ENCODE measurements around the gene FBXO31. TPM values are rescaled to one million over a fixed set of nuclear protein-coding genes. Genes with fewer than 3 reads are reported as not detected.
A peak's percentile ranks its signal among the peaks of the same experiment; 100 is the strongest.

Gene FBXO31
- total and polyA plus RNA-seq, 12 donors = 19.2 to 106 (median 65.9) TPM

DNA sequence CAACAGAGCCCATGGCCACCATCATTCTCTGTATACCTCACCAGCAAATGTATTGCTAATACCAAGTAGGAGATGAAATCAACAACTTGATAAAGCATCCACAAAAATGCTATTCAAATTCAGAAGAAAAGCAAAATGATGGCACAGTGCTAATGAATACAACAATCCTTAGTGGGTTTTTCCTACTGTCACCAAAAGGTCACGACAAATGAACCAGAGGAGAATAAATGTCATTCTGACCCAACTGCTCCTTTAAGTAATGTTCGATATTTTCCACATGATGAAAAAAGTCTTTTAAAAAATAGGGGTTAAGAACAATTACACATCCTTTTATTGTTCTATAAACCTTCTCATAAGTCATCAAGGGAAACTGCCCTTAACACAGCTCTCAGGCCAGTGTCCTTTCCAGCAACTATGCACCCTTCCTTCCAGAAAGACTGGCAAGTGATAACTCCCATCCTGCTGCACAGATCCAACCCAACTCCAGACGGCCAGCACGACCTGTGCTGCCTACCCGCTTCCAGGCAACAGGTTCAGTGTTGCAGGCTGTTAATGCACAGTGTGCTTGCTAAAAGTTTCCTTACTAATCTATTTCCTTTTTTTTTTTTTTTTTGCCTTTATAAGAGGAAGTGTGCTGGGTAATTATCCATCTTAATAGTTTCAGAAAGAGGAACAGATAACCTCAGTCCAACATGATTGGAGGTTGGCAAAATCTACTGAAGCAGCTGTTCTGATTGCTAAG, 15.4 kb downstream of the FBXO31 start:
- DNase-seq = peak in 1 of 7 donors; percentile 69
- H3K4me1 ChIP-seq (replicated peaks in 1 of 2) = peaks cover 22 to 54% of the 10 kb centered on the region in 2 donors
- peak overlapping the region in 2 of 5 donors; percentile 40 to 64 for H3K27ac ChIP-seq
- WGBS, 4 donors = 35 to 51% (median 41%) methylated on average over 5 of the region's 5 CpGs
- H3K27me3 ChIP-seq = no peaks in the 10 kb centered on the region
- TF ChIP-seq, protein P1, sequence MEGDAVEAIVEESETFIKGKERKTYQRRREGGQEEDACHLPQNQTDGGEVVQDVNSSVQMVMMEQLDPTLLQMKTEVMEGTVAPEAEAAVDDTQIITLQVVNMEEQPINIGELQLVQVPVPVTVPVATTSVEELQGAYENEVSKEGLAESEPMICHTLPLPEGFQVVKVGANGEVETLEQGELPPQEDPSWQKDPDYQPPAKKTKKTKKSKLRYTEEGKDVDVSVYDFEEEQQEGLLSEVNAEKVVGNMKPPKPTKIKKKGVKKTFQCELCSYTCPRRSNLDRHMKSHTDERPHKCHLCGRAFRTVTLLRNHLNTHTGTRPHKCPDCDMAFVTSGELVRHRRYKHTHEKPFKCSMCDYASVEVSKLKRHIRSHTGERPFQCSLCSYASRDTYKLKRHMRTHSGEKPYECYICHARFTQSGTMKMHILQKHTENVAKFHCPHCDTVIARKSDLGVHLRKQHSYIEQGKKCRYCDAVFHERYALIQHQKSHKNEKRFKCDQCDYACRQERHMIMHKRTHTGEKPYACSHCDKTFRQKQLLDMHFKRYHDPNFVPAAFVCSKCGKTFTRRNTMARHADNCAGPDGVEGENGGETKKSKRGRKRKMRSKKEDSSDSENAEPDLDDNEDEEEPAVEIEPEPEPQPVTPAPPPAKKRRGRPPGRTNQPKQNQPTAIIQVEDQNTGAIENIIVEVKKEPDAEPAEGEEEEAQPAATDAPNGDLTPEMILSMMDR (IDR thresholded peaks at IDR 0.05) = no peak
- TF ChIP-seq POLR2A (IDR thresholded peaks at IDR 0.05) = no peak
- intact Hi-C loops (cut with DNase I) = no loop called here
- H3K4me3 ChIP-seq = no peak overlapping the region
- no peaks in the 10 kb centered on the region for H3K36me3 ChIP-seq (replicated peaks in 1 of 2)
- H3K9me3 ChIP-seq (replicated peaks in 1 of 3) = no peaks in the 10 kb centered on the region

DNA sequence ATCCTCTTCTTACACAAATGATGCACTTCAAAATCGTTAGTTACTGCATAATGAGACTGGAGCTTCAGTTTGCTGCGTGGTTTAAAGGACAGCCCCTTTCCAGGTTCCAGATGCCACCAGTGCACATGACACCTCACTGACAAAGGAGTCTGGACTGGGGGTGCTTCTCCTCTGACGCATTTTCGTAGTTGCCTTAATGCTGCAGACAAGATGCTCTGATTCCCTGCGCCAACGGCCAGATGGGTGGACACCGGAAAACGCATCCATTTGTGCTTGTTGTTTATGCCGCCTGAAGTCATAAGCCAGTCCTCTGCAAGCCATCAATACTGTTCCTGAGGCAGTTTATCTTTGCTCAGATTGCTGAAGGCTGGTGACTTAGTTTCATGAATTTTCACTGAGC, 16.0 kb downstream of the FBXO31 start:
- WGBS, 4 donors = 73 to 85% (median 83%) methylated on average over 9 of the region's 9 CpGs
- DNase-seq = peak in 1 of 7 donors; percentile 84
- peak overlapping the region in 2 of 5 donors; percentile 40 to 64 for H3K27ac ChIP-seq
- H3K27me3 ChIP-seq = no peaks in the 10 kb centered on the region
- H3K36me3 ChIP-seq (replicated peaks in 1 of 2) = no peaks in the 10 kb centered on the region
- H3K9me3 ChIP-seq (replicated peaks in 1 of 3) = no peaks in the 10 kb centered on the region
- intact Hi-C loops (cut with DNase I) = no loop called here
- H3K4me1 ChIP-seq (replicated peaks in 1 of 2) = peaks cover 23 to 61% of the 10 kb centered on the region in 2 donors
- no peak for TF ChIP-seq POLR2A (IDR thresholded peaks at IDR 0.05)
- TF ChIP-seq, protein P1 (IDR thresholded peaks at IDR 0.05) = no peak
- no peak overlapping the region for H3K4me3 ChIP-seq

DNA sequence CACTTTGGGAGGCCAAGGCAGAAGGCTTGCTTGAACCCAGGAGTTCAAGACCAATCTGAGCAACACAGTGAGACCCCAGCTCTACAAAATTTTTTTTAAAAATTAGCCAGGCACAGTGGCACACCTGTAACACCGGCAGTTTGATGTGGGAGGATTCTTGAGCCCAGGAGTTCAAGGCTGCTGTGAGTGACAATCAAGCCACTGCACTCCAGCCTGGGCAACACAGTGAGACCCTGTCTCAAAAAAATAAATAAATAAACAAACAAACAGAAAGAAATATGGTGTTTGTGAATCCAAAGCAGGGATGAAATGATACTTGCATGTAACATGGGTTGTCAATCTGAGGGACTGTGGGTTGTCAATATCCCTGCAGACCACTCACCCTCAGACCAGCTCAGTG, 16.6 kb downstream of the FBXO31 start:
- no peaks in the 10 kb centered on the region for H3K9me3 ChIP-seq (replicated peaks in 1 of 3)
- H3K27me3 ChIP-seq = no peaks in the 10 kb centered on the region
- no peak overlapping the region for H3K4me3 ChIP-seq
- no peak for TF ChIP-seq POLR2A (IDR thresholded peaks at IDR 0.05)
- TF ChIP-seq, protein P1 (IDR thresholded peaks at IDR 0.05) = no peak
- H3K4me1 ChIP-seq (replicated peaks in 1 of 2) = peaks cover 23 to 61% of the 10 kb centered on the region in 2 donors
- DNase-seq = no peak
- intact Hi-C loops (cut with DNase I) = no loop called here
- 64 to 80% (median 70%) methylated on average over 1 of the region's 1 CpG for WGBS, 4 donors
- peaks cover 0 to under 1% of the 10 kb centered on the region in 2 donors for H3K36me3 ChIP-seq (replicated peaks in 1 of 2)
- H3K27ac ChIP-seq = peak overlapping the region in 1 of 5 donors; percentile 64

DNA sequence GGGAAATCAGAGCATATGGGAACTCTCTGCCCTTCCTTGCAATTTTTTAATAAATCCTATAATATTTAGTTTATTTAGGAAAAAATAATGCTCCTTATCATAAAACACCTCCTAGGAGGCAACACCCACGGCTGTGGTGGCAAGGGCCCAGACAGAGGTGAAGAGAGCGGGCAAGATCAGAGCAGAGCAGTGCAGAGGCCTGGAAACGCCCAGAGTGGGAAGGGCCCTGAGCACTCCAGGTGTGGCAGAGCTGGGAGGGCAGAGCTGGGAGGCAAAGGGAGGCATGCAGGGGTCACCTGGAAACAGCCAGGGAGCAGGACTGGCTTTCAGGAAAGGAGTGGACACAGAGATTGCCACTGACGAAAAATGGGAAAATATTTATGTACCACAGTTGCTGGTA, 17.3 kb downstream of the FBXO31 start:
- Histone ChIP-seq H3K36me3 (replicated peaks in 1 of 2) (peaks cover 0 to 7% of the 10 kb centered on the region in 2 donors), H3K27me3 (no peaks in the 10 kb centered on the region), H3K9me3 (replicated peaks in 1 of 3) (no peaks in the 10 kb centered on the region), H3K4me1 (replicated peaks in 1 of 2) (peaks cover 23 to 61% of the 10 kb centered on the region in 2 donors), H3K27ac (peak overlapping the region in 1 of 5 donors; percentile 92), H3K4me3 (no peak overlapping the region)
- no peak for DNase-seq
- intact Hi-C loops (cut with DNase I) = no loop called here
- TF ChIP-seq, protein P1 (IDR thresholded peaks at IDR 0.05) = no peak
- TF ChIP-seq POLR2A (IDR thresholded peaks at IDR 0.05) = no peak
- WGBS, 4 donors = 84 to 88% (median 86%) methylated on average over 4 of the region's 4 CpGs

Measured in adrenal gland (tissue), 12 donors.